ENCODE data around the gene MYO10. TPM values are rescaled to one million over a fixed set of nuclear protein-coding genes. Genes with fewer than 3 reads are reported as not detected.
"Not testable (repeated sequence)": the region's sequence is repeated elsewhere in the genome, so short reads cannot be mapped to it uniquely, and the experiment has no call there.

MYO10 gene
- total RNA-seq, 1 donor from 2014 or later: 21.2 TPM

- DNase-seq (ENCODE audit: low spot score): no peak
Measured at GRCh38 chr5:16889203-16889971, 46.7 kb downstream of the MYO10 start.

GRCh38 chr5:16888694-16889124 is 47.4 kb downstream of the MYO10 start:
- no peak for DNase-seq (ENCODE audit: low spot score)

- no peak for DNase-seq (ENCODE audit: low spot score)
Measured at GRCh38 chr5:16886793-16887345, 49.2 kb downstream of the MYO10 start.

GRCh38 chr5:16886366-16886736 is 49.7 kb downstream of the MYO10 start:
- DNase-seq (ENCODE audit: low spot score): no peak

GRCh38 chr5:16885635-16886365 is 50.3 kb downstream of the MYO10 start:
- DNase-seq (ENCODE audit: low spot score): no peak

- no peak for DNase-seq (ENCODE audit: low spot score)
Measured at GRCh38 chr5:16884595-16884994, 51.5 kb downstream of the MYO10 start.

- DNase-seq (ENCODE audit: low spot score): no peak
Measured at GRCh38 chr5:16883806-16884205, 52.3 kb downstream of the MYO10 start.

GRCh38 chr5:16883176-16883575 is 52.9 kb downstream of the MYO10 start:
- no peak for DNase-seq (ENCODE audit: low spot score)

GRCh38 chr5:16881251-16881650 is 54.8 kb downstream of the MYO10 start:
- DNase-seq (ENCODE audit: low spot score): no peak

- DNase-seq (ENCODE audit: low spot score): no peak
Measured at GRCh38 chr5:16880547-16880946, 55.5 kb downstream of the MYO10 start.

GRCh38 chr5:16879650-16880049 is 56.4 kb downstream of the MYO10 start:
- no peak for DNase-seq (ENCODE audit: low spot score)

- DNase-seq (ENCODE audit: low spot score): no peak
Measured at GRCh38 chr5:16879191-16879590, 56.9 kb downstream of the MYO10 start.

GRCh38 chr5:16877267-16877935 is 58.7 kb downstream of the MYO10 start:
- DNase-seq (ENCODE audit: low spot score): no peak

GRCh38 chr5:16874424-16874823 is 61.7 kb downstream of the MYO10 start:
- DNase-seq (ENCODE audit: low spot score): not testable (repeated sequence)

- no peak for DNase-seq (ENCODE audit: low spot score)
Measured at GRCh38 chr5:16871746-16872339, 64.2 kb downstream of the MYO10 start.

- DNase-seq (ENCODE audit: low spot score): no peak
Measured at GRCh38 chr5:16870878-16871277, 65.2 kb downstream of the MYO10 start.

- no peak for DNase-seq (ENCODE audit: low spot score)
Measured at GRCh38 chr5:16869821-16870796, 66.0 kb downstream of the MYO10 start.

GRCh38 chr5:16867577-16867953 is 68.5 kb downstream of the MYO10 start:
- DNase-seq (ENCODE audit: low spot score): no peak

- no peak for DNase-seq (ENCODE audit: low spot score)
Measured at GRCh38 chr5:16866795-16867576, 69.1 kb downstream of the MYO10 start.
